GM12892 (cell line): ENCODE results near the gene RPS24.

Source experiments
- POLR2A ChIP-seq: IDR thresholded peaks from 2 replicates; pipeline ENCODE4 v1.6.1; 2011; ENCODE audit warnings: low read depth, low read length, control low read depth
- POLR2AphosphoS5 ChIP-seq: IDR thresholded peaks from 2 replicates; pipeline ENCODE4 v1.6.1; 2011; ENCODE audit warnings: low read depth, low read length, control low read depth
- TAF1 ChIP-seq: IDR thresholded peaks from 2 replicates; pipeline ENCODE4 v1.6.1; 2011; ENCODE audit warnings: low read depth, mild to moderate bottlenecking, control low read depth, low read length, borderline replicate concordance

- TF ChIP-seq POLR2AphosphoS5 (no peak), POLR2A (no peak), TAF1 (no peak)
These were observed 16.2 kb downstream of the RPS24 start for GRCh38 chr10:78049851-78050250.
